Left ventricle myocardium inferior (tissue), 1 donor: ENCODE data around the gene PLN. TPM values are rescaled to one million over a fixed set of nuclear protein-coding genes. Genes with fewer than 3 reads are reported as not detected.

Experiments used
- DNase-seq: peaks from one replicate; pipeline ENCODE4 v3.0.0-alpha.2; 2020
- H3K27ac ChIP-seq: fragments of 200-600 bp; replicated peaks from 2 replicates; pipeline ENCODE4 v1.8.0; 2021
- H3K27me3 ChIP-seq: fragments of 200-600 bp; 2 replicates; pipeline ENCODE4 v1.8.0; 2021; ENCODE audit warnings: low read depth
- H3K36me3 ChIP-seq: fragments of 200-600 bp; 2 replicates; pipeline ENCODE4 v1.8.0; 2021
- H3K4me1 ChIP-seq: fragments of 200-600 bp; 2 replicates; pipeline ENCODE4 v1.8.0; 2021
- H3K4me3 ChIP-seq: fragments of 200-600 bp; 2 replicates; pipeline ENCODE4 v1.8.0; 2021; ENCODE audit warnings: mild to moderate bottlenecking, moderate library complexity
- H3K9me3 ChIP-seq: fragments of 200-600 bp; replicated peaks from 2 replicates; pipeline ENCODE4 v1.8.0; 2021
- CTCF ChIP-seq: fragments of 200-600 bp; IDR thresholded peaks from 2 replicates; pipeline ENCODE4 v1.8.0; 2021; ENCODE audit warnings: antibody characterized with exemption, mild to moderate bottlenecking, borderline replicate concordance
- intact Hi-C: fragments of 100-400 bp; cut with micrococcal nuclease; formaldehyde crosslinking; loops from one replicate; pipeline ENCODE4 v1.11.0; 2022
- total RNA-seq: library from RNA; stranded (reverse); fragmentation: NEBNext Ultra II Directional; extraction: Animal tissue kit (Norgen Biotek cat#: 25700); gene quantifications from one replicate; pipeline ENCODE4 v1.2.1, GENCODE V29; 2021
- donor health status: DM: no; HTN: yes; CAD: no; lungs with severe emphysema.

PLN gene
- total RNA-seq, 1 donor from 2014 or later: 2,329 TPM

GRCh38 chr6:118578617-118579016 lies 30.5 kb downstream of the PLN start:
- no peak for DNase-seq
- Histone ChIP-seq H3K4me1 (peaks cover 21% of the 10 kb centered on the region), H3K27me3 (no peaks in the 10 kb centered on the region), H3K36me3 (peaks cover 26% of the 10 kb centered on the region), H3K9me3 (peaks cover 63% of the 10 kb centered on the region), H3K27ac (no peak overlapping the region), H3K4me3 (no peak overlapping the region)
- intact Hi-C loops: no loop called here
- no peak for TF ChIP-seq CTCF

GRCh38 chr6:118579786-118580185 lies 31.7 kb downstream of the PLN start:
- H3K4me1 ChIP-seq: peaks cover 21% of the 10 kb centered on the region
- TF ChIP-seq CTCF: no peak
- intact Hi-C loops: loop anchor here (10.0 kb wide), 1 partner anchor 295 kb away; no protein-coding TSS in a partner anchor
- peaks cover 15% of the 10 kb centered on the region for H3K36me3 ChIP-seq
- DNase-seq: no peak
- H3K27me3 ChIP-seq: no peaks in the 10 kb centered on the region
- peaks cover 52% of the 10 kb centered on the region for H3K9me3 ChIP-seq
- H3K4me3 ChIP-seq: no peak overlapping the region
- no peak overlapping the region for H3K27ac ChIP-seq

GRCh38 chr6:118580585-118581419 lies 32.7 kb downstream of the PLN start:
- Histone ChIP-seq H3K27ac (no peak overlapping the region), H3K27me3 (no peaks in the 10 kb centered on the region), H3K4me3 (no peak overlapping the region), H3K36me3 (peaks cover 6% of the 10 kb centered on the region), H3K4me1 (peaks cover 21% of the 10 kb centered on the region), H3K9me3 (peaks cover 42% of the 10 kb centered on the region)
- no peak for DNase-seq
- intact Hi-C loops: loop anchor here (10.0 kb wide), 1 partner anchor 296 kb away; no protein-coding TSS in a partner anchor
- TF ChIP-seq CTCF: peak; percentile 79

- TF ChIP-seq CTCF: no peak
- Histone ChIP-seq H3K36me3 (peaks cover 6% of the 10 kb centered on the region), H3K4me1 (peaks cover 21% of the 10 kb centered on the region), H3K4me3 (no peak overlapping the region), H3K9me3 (peaks cover 34% of the 10 kb centered on the region), H3K27me3 (no peaks in the 10 kb centered on the region), H3K27ac (no peak overlapping the region)
- intact Hi-C loops: loop anchor here (10.0 kb wide), 1 partner anchor 297 kb away; no protein-coding TSS in a partner anchor
- DNase-seq: no peak
These were observed 33.4 kb downstream of the PLN start for GRCh38 chr6:118581489-118581959.

GRCh38 chr6:118584911-118585310 lies 36.8 kb downstream of the PLN start:
- no peak for TF ChIP-seq CTCF
- Histone ChIP-seq H3K27me3 (no peaks in the 10 kb centered on the region), H3K4me3 (no peak overlapping the region), H3K36me3 (no peaks in the 10 kb centered on the region), H3K4me1 (peaks cover 40% of the 10 kb centered on the region), H3K9me3 (peaks cover 2% of the 10 kb centered on the region), H3K27ac (no peak overlapping the region)
- intact Hi-C loops: loop anchor here (10.0 kb wide), 1 partner anchor 300 kb away; no protein-coding TSS in a partner anchor
- no peak for DNase-seq
